ENCODE data around the gene WNT3A.

The WNT3A gene

GRCh38 chr1:227999056-227999930 is 7.5 kb upstream of the WNT3A start:
- no peak overlapping the region for H3K4me3 ChIP-seq (ENCODE audit: control insufficient read depth, low read depth, low read length)
- DNase-seq (ENCODE audit: low read depth): peak; percentile 61
- peak; percentile 73 for TF ChIP-seq CTCF (conservative IDR thresholded peaks at IDR 0.05; ENCODE audit: control insufficient read depth, insufficient read depth, low read depth, low read length)

GRCh38 chr1:228000416-228000815 is 6.4 kb upstream of the WNT3A start:
- no peak overlapping the region for H3K4me3 ChIP-seq (ENCODE audit: control insufficient read depth, low read depth, low read length)
- DNase-seq (ENCODE audit: low read depth): no peak
- TF ChIP-seq CTCF (conservative IDR thresholded peaks at IDR 0.05; ENCODE audit: control insufficient read depth, insufficient read depth, low read depth, low read length): no peak

GRCh38 chr1:228000836-228001563 is 5.8 kb upstream of the WNT3A start:
- no peak for TF ChIP-seq CTCF (conservative IDR thresholded peaks at IDR 0.05; ENCODE audit: control insufficient read depth, insufficient read depth, low read depth, low read length)
- DNase-seq (ENCODE audit: low read depth): no peak
- H3K4me3 ChIP-seq (ENCODE audit: control insufficient read depth, low read depth, low read length): no peak overlapping the region

DNA sequence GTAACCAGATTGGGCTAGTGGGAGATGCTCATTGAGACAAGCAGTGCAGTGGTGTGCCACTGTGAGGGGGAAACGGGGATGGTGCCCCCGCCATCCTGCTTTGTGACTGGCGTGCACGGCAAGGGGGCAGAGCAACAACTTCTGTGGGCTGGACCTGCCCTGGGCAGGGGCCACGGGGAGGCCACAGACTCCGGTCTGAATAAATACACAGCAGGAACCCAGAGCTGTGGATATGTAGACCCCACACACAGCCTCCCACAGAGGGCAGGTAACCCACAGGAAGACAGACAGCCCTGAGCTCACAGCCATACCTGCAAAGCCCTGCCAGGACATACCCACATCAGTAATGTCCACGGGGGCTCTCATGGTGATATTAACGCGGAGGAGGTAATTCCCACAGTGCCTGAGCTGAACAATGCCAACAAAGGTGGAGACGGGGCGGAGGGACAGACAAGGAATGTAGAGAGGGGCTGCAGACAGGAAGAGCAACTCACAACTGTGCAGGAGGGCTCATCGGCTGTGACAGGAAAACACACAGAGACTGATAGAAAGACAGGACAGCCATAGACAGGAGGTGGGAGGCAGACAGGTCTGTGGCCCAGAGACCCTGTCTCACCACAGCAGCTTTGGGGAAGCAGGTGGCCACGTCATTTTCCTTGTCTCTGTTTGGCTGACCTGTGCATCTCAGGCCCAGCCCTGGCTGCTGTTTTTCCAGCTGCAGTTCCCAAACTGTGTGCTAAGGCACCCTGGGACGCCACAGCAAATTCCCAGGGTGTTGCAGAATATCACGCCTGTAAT is 4.9 kb upstream of the WNT3A start:
- no peak for TF ChIP-seq CTCF (conservative IDR thresholded peaks at IDR 0.05; ENCODE audit: control insufficient read depth, insufficient read depth, low read depth, low read length)
- DNase-seq (ENCODE audit: low read depth): no peak
- H3K4me3 ChIP-seq (ENCODE audit: control insufficient read depth, low read depth, low read length): no peak overlapping the region

GRCh38 chr1:228002792-228003191 is 4.0 kb upstream of the WNT3A start:
- no peak for TF ChIP-seq CTCF (conservative IDR thresholded peaks at IDR 0.05; ENCODE audit: control insufficient read depth, insufficient read depth, low read depth, low read length)
- DNase-seq (ENCODE audit: low read depth): no peak
- no peak overlapping the region for H3K4me3 ChIP-seq (ENCODE audit: control insufficient read depth, low read depth, low read length)

Data from fibroblast of mammary gland (primary cell).